PC-3 (cell line): ENCODE data around the gene OSBPL1A. TPM values are rescaled to one million over a fixed set of nuclear protein-coding genes. Genes with fewer than 3 reads are reported as not detected.

Experiments
- ATAC-seq: fragments of 200-7000 bp; cut with Tn5 transposase; 2 replicates; pipeline ENCODE4 v1.9.1; 2020; ENCODE audit warnings: mild to moderate bottlenecking, moderate library complexity
- BruUV-seq: library from RNA; stranded (reverse); fragments of 400-500 nt; replicated peaks from 2 replicates; lab custom pipeline; 2021; lab: Mats Ljungman, UMichigan
- CTCF ChIA-PET: fragments of 300-600 bp; sonication (Branson Sonifier 250); formaldehyde crosslinking; loops from one replicate; lab custom pipeline; 2022; ENCODE audit warnings: antibody characterized with exemption; lab: Charles Lee
- POLR2A ChIA-PET: fragments of 300-600 bp; sonication (Branson Sonifier 250); formaldehyde crosslinking; loops from one replicate; lab custom pipeline; 2022; ENCODE audit warnings: antibody characterized with exemption; ENCODE audit not compliant: unreplicated experiment; lab: Charles Lee
- DNase-seq: peaks from one replicate; pipeline ENCODE4 v3.0.0-alpha.2; 2015
- H2AFZ ChIP-seq: fragments of 300-600 bp; sonication (generic); 2 replicates; pipeline ENCODE4 v1.6.0; 2016; ENCODE audit warnings: antibody characterized with exemption, low read length
- H3F3A ChIP-seq: fragments of 300-600 bp; sonication (generic); one replicate; pipeline ENCODE4 v1.6.0; 2017; ENCODE audit warnings: antibody characterized with exemption, low read length, control low read depth, mild to moderate bottlenecking; ENCODE audit not compliant: unreplicated experiment
- H3K27ac ChIP-seq: fragments of 300-600 bp; sonication (generic); 2 replicates; pipeline ENCODE4 v1.5.1; 2016; ENCODE audit warnings: mild to moderate bottlenecking, low read length
- H3K27me3 ChIP-seq: fragments of 300-600 bp; sonication (generic); 2 replicates; pipeline ENCODE4 v1.6.1; 2016; ENCODE audit warnings: low read length, mixed read lengths
- H3K36me3 ChIP-seq: fragments of 300-600 bp; sonication (generic); 2 replicates; pipeline ENCODE4 v1.6.1; 2016; ENCODE audit warnings: low read depth, mixed run types, low read length, mixed read lengths
- H3K4me1 ChIP-seq: fragments of 300-600 bp; sonication (generic); 2 replicates; pipeline ENCODE4 v1.5.1; 2016; ENCODE audit warnings: low read length; ENCODE audit not compliant: insufficient read depth
- H3K4me2 ChIP-seq: fragments of 300-600 bp; sonication (generic); 2 replicates; pipeline ENCODE4 v1.6.0; 2016; ENCODE audit warnings: low read length
- H3K4me3 ChIP-seq: fragments of 300-600 bp; sonication (generic); 2 replicates; pipeline ENCODE4 v1.5.1; 2016; ENCODE audit warnings: mild to moderate bottlenecking, low read length, mixed read lengths
- H3K79me2 ChIP-seq: fragments of 300-600 bp; sonication (generic); 2 replicates; pipeline ENCODE4 v1.6.1; 2017; ENCODE audit warnings: low read length, mixed read lengths
- H3K9ac ChIP-seq: fragments of 300-600 bp; sonication (generic); 2 replicates; pipeline ENCODE4 v1.6.0; 2016; ENCODE audit warnings: mild to moderate bottlenecking, low read length
- H3K9me2 ChIP-seq: fragments of 300-600 bp; sonication (generic); replicated peaks from 2 replicates; pipeline ENCODE4 v1.6.1; 2016; ENCODE audit warnings: mixed run types, low read length, mixed read lengths
- H3K9me3 ChIP-seq: fragments of 300-600 bp; sonication (generic); 2 replicates; pipeline ENCODE4 v1.6.1; 2016; ENCODE audit warnings: low read length, mixed read lengths
- H4K20me1 ChIP-seq: fragments of 300-600 bp; sonication (generic); 2 replicates; pipeline ENCODE4 v1.6.1; 2016; ENCODE audit warnings: low read length, mixed read lengths
- CTCF ChIP-seq: fragments of 300-600 bp; sonication (generic); conservative IDR thresholded peaks from 2 replicates; pipeline ENCODE4 v1.5.1; 2017; ENCODE audit warnings: antibody characterized with exemption, low read depth, mild to moderate bottlenecking, low read length
- EZH2 ChIP-seq: fragments of 300-600 bp; sonication (generic); IDR thresholded peaks from one replicate; pipeline ENCODE4 v1.6.1; 2017; ENCODE audit warnings: antibody characterized with exemption, mild to moderate bottlenecking, low read length; ENCODE audit not compliant: unreplicated experiment
- EZH2phosphoT487 ChIP-seq: fragments of 300-600 bp; sonication (generic); IDR thresholded peaks from 2 replicates; pipeline ENCODE4 v1.6.1; 2018; ENCODE audit warnings: mild to moderate bottlenecking, antibody characterized with exemption, low read length, borderline replicate concordance
- intact Hi-C: fragments of 100-400 bp; cut with micrococcal nuclease; formaldehyde crosslinking; loops from 2 replicates; pipeline ENCODE4 v1.9.0; 2023
- total RNA-seq: library from RNA; depleted of rRNA; stranded (reverse); fragments of >200 nt; gene quantifications from 2 replicates; pipeline ENCODE4 v1.2.3, GENCODE V29; 2014

Gene OSBPL1A
- total RNA-seq, 1 experiment from 2014 or later, result 39.7 TPM

- Histone ChIP-seq H3F3A (peaks cover 9% of the 10 kb centered on the region), H3K4me1 (peaks cover 32% of the 10 kb centered on the region), H3K9me2 (no peaks in the 10 kb centered on the region), H3K79me2 (peaks cover 5% of the 10 kb centered on the region; the same call in 1 of the 2 replicates), H4K20me1 (no peaks in the 10 kb centered on the region), H3K27me3 (no peaks in the 10 kb centered on the region), H3K36me3 (no peaks in the 10 kb centered on the region), H2AFZ (no peak overlapping the region), H3K4me2 (no peak overlapping the region), H3K4me3 (no peak overlapping the region), H3K9ac (no peak overlapping the region), H3K9me3 (no peaks in the 10 kb centered on the region), H3K27ac (no peak overlapping the region)
- TF ChIP-seq EZH2phosphoT487 (no peak), CTCF (no peak), EZH2 (no peak)
- ChIA-PET CTCF (no interaction called here), POLR2A (no interaction called here)
- no peak for DNase-seq
- no TSS peak for BruUV-seq
- no peak for ATAC-seq
- intact Hi-C loops, result loop anchor here (5.0 kb wide), 1 partner anchor 47 kb away; no protein-coding TSS in a partner anchor
These were observed 177.9 kb downstream of the OSBPL1A start for GRCh38 chr18:24219561-24220317.

DNA sequence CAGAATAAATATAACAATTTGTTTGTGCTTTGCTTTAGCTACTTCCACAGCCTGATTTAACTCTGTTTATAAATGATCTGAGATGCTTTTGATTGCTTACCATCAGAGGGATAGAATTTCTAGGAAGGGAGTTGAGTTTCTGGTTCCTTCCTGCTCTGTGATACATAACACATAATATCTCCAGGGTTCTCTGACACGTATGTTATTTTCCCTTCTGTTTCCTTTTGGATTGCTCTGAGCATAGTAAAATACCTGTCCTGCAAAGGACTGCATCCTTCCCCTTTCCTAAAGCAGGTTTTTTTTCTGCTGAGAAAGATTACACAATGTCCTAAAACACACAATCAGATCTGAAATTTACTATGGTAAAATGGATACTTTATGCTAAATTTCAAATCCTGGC lies 182.7 kb downstream of the OSBPL1A start:
- H3F3A ChIP-seq, result peaks cover 14% of the 10 kb centered on the region

More for the DNA sequence above, 182.7 kb downstream of the OSBPL1A start:
- intact Hi-C loops, result loop anchor here (1.0 to 5.0 kb wide), 2 partner anchors 43 to 56 kb away; no protein-coding TSS in a partner anchor
- peaks cover 18% of the 10 kb centered on the region for H3K79me2 ChIP-seq
- no peak for ATAC-seq
- peak overlapping the region; percentile 14; the same call in 1 of the 2 replicates for H3K9ac ChIP-seq
- peaks cover 63% of the 10 kb centered on the region for H3K4me1 ChIP-seq
- no peaks in the 10 kb centered on the region for H3K9me2 ChIP-seq
- peak overlapping the region; percentile 45 for H3K4me3 ChIP-seq
- no peaks in the 10 kb centered on the region for H3K27me3 ChIP-seq
- H3K27ac ChIP-seq, result peak overlapping the region; percentile 83
- H3K9me3 ChIP-seq, result no peaks in the 10 kb centered on the region
- POLR2A ChIA-PET, result no interaction called here
- no TSS peak for BruUV-seq
- DNase-seq, result peak; percentile 53
- H4K20me1 ChIP-seq, result no peaks in the 10 kb centered on the region
- CTCF ChIA-PET, result no interaction called here
- H2AFZ ChIP-seq, result no peak overlapping the region
- H3K4me2 ChIP-seq, result peak overlapping the region; percentile 77
- TF ChIP-seq EZH2, result no peak
- no peak for TF ChIP-seq EZH2phosphoT487
- no peak for TF ChIP-seq CTCF
- no peaks in the 10 kb centered on the region for H3K36me3 ChIP-seq
